ENCODE data around the gene EFTUD2. TPM values are rescaled to one million over a fixed set of nuclear protein-coding genes. Genes with fewer than 3 reads are reported as not detected.

EFTUD2 gene
- total RNA-seq, 1 experiment from 2014 or later = 150 TPM

GRCh38 chr17:44887016-44887415 is 12.2 kb downstream of the EFTUD2 start:
- POLR2A ChIA-PET = no interaction called here
- BruUV-seq (replicated peaks) = no TSS peak
- DNase-seq (ENCODE audit: low read depth, low spot score) = no peak

More at GRCh38 chr17:44887016-44887415, 12.2 kb downstream of the EFTUD2 start:
- Histone ChIP-seq H3K9ac (ENCODE audit: low read length) (no peak overlapping the region), H4K20me1 (ENCODE audit: insufficient read depth) (peaks cover 15% of the 10 kb centered on the region; the same call in 1 of the 2 replicates), H3K9me2 (ENCODE audit: insufficient read depth) (no peaks in the 10 kb centered on the region), H3K27me3 (ENCODE audit: insufficient read depth, low read length) (no peaks in the 10 kb centered on the region), H2AFZ (ENCODE audit: low read depth, low read length, poor library complexity, severe bottlenecking) (no peak overlapping the region), H3K79me2 (ENCODE audit: insufficient read depth, low read length) (peaks cover 60% of the 10 kb centered on the region), H3K9me3 (ENCODE audit: control insufficient read depth in 1 of 2, insufficient read depth in 1 of 2, low read depth in 1 of 2, low read length in 2 of 2) (no peaks in the 10 kb centered on the region), H3K4me1 (ENCODE audit: control insufficient read depth in 1 of 2, insufficient read depth in 2 of 2, low read length in 2 of 2) (0 out of 4 replicates have a peak, but pooled peaks cover 0 to 4% of the 10 kb centered on the region in 2 experiments), H3K4me3 (replicated peaks in 1 of 2; ENCODE audit: low read depth in 1 of 2, low read length in 2 of 2) (no peak overlapping the region), H3K36me3 (ENCODE audit: control insufficient read depth in 1 of 2, insufficient read depth in 2 of 2, low read length in 2 of 2) (peaks cover 39 to 47% of the 10 kb centered on the region in 2 experiments), H3K27ac (ENCODE audit: low read depth, low read length) (no peak overlapping the region), H3K4me2 (ENCODE audit: low read length) (no peak overlapping the region)
- intact Hi-C loops (cut with micrococcal nuclease) = no loop called here
- no peak for ATAC-seq
- ChIA-PET RAD21 (ENCODE audit: low non-redundant PET in 1 of 2, low total read pairs in 2 of 2, uncharacterized antibody in 2 of 2, unreplicated experiment in 2 of 2) (no interaction called here), CTCF (no interaction called here)
- TF ChIP-seq REST (IDR thresholded peaks at IDR 0.05; ENCODE audit: low read depth) = no peak
- no peak for TF ChIP-seq CTCF (IDR thresholded peaks at IDR 0.05 in 2 of 3, conservative IDR thresholded peaks at IDR 0.05 in 1 of 3; ENCODE audit: borderline replicate concordance in 1 of 3, insufficient read depth in 1 of 3, low read depth in 2 of 3, low read length in 2 of 3)
- no peak for TF ChIP-seq FOSL1 (IDR thresholded peaks at IDR 0.05; ENCODE audit: low read depth)
- TF ChIP-seq, protein P1, sequence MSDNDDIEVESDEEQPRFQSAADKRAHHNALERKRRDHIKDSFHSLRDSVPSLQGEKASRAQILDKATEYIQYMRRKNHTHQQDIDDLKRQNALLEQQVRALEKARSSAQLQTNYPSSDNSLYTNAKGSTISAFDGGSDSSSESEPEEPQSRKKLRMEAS (IDR thresholded peaks at IDR 0.05) = no peak
- TF ChIP-seq YY1 (IDR thresholded peaks at IDR 0.05; ENCODE audit: extremely low read depth, insufficient replicate concordance, low read depth, low read length) = no peak
- no peak for TF ChIP-seq EZH2 (IDR thresholded peaks at IDR 0.05)
- TF ChIP-seq SIN3A (IDR thresholded peaks at IDR 0.05; ENCODE audit: low read depth) = no peak
- TF ChIP-seq ZNF274 (IDR thresholded peaks at IDR 0.05; ENCODE audit: low read depth, low read length) = no peak
- TF ChIP-seq, protein P2, sequence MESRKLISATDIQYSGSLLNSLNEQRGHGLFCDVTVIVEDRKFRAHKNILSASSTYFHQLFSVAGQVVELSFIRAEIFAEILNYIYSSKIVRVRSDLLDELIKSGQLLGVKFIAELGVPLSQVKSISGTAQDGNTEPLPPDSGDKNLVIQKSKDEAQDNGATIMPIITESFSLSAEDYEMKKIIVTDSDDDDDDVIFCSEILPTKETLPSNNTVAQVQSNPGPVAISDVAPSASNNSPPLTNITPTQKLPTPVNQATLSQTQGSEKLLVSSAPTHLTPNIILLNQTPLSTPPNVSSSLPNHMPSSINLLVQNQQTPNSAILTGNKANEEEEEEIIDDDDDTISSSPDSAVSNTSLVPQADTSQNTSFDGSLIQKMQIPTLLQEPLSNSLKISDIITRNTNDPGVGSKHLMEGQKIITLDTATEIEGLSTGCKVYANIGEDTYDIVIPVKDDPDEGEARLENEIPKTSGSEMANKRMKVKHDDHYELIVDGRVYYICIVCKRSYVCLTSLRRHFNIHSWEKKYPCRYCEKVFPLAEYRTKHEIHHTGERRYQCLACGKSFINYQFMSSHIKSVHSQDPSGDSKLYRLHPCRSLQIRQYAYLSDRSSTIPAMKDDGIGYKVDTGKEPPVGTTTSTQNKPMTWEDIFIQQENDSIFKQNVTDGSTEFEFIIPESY (IDR thresholded peaks at IDR 0.05; ENCODE audit: extremely low read depth, insufficient replicate concordance, low read length) = no peak
- TF ChIP-seq EGR1 (IDR thresholded peaks at IDR 0.05; ENCODE audit: low read depth) = no peak
- TF ChIP-seq POLR2A (IDR thresholded peaks at IDR 0.05; ENCODE audit: borderline replicate concordance, extremely low read depth, insufficient read depth, insufficient read length) = no peak
